NCI-H2081 (cell line): ENCODE data around the gene MME.
"Not testable (repeated sequence)": the region's sequence is repeated elsewhere in the genome, so short reads cannot be mapped to it uniquely, and the experiment has no call there.

ENCODE experiments used
- DNase-seq, 2 experiments: peaks; one replicate each; lab custom pipeline; 2025; lab: John Stamatoyannopoulos, UW

MME gene

GRCh38 chr3:155193868-155194267, 113.7 kb downstream of the MME start:
- no peak for DNase-seq

- no peak for DNase-seq
Measured at GRCh38 chr3:155194973-155195957, 115.1 kb downstream of the MME start.

- DNase-seq = no peak
Measured at GRCh38 chr3:155196131-155197021, 116.3 kb downstream of the MME start.

DNA sequence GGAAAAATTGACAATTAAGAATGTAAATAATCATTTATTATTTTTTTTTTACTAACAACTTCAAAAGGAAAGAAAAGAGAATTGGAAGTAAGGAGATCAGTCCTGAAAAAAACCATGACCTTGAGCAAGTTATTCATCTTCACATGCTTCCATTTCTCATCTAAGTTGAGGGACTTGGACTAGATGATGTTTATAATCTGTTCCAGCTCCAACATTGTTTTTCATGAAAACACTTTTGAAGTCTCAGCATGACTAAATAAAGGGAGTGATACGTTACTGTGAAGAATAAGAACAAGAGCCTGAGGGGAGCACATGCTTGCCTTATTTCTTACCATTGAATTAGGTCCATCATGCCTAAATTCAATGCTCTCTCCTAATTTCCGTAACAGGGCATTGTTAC, 117.7 kb downstream of the MME start:
- DNase-seq = no peak

DNA sequence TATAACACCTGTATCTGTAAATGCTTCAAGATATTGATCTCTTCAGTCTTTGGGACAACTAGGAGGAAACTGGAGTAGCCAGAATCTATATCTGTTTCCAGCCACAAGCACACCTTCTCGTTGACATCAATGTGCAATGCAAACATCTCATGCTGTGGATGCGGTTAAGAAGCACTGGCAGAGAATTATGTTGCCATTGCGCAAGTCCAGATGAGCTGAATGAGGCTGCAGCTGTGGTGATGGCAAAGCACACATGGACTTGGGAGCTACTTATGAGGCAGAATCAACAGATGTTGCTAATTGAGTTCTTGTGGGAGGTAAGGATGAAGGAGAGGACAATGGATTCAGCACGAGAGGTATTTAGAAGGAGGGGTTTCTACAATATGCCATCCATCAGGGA, 122.5 kb downstream of the MME start:
- DNase-seq = no peak

DNA sequence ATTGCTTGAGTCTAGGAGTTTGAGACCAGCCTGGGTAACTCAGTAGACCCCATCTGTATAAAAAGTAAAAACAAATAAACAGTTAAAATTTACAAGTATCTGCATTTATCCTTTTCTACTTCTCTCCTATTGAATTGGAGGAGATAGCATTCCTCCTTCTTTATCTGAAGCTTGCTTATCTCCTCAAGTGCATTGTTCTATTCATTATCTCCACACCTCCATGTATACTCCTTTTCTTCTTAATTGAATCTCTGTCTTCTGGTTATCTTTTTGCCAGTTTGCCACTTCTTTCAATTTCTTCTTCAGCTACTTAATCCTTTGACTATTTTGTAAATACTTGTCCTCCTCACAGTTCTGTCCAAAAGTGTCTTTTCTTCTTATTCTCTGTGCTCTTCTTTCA, 124.7 kb downstream of the MME start:
- no peak for DNase-seq

GRCh38 chr3:155208183-155208800, 128.2 kb downstream of the MME start:
- no peak for DNase-seq

- DNase-seq = no peak
Measured at GRCh38 chr3:155210736-155211135, 130.6 kb downstream of the MME start.

GRCh38 chr3:155211266-155211665, 131.1 kb downstream of the MME start:
- DNase-seq = no peak

DNA sequence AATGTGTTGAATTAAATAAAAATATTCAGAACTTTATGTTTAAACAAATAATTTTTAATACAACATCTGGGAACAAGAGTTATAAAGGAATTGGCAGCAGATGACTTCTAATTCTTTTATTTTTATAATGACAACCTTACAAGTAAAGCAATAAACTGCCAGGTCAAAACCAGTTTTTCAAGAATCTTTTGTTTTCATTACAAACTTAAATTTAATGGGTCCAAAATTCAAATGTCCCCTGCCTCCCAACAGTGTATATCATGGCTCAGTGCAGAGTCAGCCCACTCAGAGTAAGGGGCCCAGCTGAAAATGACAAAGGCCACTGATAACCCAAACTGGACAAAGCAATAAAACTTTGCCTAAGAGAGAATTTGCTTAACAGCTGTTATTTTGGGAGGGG, 131.8 kb downstream of the MME start:
- no peak for DNase-seq

- DNase-seq = not testable (repeated sequence)
Measured at GRCh38 chr3:155216007-155216406, 135.9 kb downstream of the MME start.

DNA sequence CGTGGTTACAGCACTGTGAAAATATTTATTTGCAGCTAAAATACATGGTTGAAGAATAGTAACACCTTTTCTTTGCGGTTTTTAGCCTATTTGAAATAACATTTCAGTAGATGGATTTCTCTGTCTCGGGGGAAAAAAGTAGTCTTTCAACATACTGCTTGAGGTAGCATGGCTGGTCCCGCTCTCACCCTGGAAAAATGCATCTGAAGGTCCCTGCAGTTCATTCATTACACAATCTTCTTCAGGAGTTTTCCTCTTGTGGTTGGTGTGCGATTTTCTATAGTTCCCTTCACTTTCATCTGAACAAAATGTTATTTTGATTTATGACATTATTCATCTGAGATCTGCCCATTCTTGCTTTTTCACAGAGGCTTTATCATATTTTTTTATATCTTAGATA, 137.5 kb downstream of the MME start:
- no peak for DNase-seq

DNA sequence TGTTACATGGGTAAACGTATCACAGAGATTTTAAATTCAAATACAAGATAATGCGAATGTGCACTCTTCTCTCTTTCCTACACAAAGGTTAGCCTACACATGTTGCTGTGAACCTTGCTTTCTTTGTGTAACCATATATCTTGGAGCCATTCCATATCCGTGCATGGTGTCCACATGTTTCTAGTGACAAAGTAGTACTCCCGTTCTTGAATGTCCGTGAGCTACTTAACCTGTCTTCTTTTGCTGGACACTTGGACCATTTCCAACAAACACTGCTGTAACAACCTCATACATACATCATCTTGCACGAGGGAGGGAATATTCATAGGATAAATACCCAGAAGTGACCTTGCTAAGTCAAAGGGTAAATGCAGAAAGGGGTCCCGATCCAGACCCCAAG, 138.3 kb downstream of the MME start:
- DNase-seq = no peak

- no peak for DNase-seq
Measured at GRCh38 chr3:155219106-155219505, 139.0 kb downstream of the MME start.

DNA sequence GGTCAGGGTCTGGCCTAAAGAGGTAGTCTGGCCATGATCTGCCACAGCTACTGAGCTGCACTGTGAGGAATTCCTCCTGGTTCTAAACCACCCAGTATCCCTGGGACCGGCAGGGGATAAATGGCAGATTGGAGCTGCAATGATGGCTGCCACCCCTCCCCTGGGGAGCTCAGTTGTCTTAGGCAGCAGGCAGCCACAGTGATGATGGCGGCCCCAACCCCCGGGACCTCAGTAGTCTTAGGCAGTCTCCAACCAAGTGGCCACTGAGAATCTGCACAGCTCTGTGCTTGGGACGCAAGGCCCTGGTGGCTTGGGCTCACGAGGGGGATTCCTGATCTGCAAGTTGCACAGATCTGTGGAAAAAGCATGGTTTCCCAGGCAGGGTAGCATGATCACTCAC, 145.3 kb downstream of the MME start:
- no peak for DNase-seq

GRCh38 chr3:155227141-155227540, 147.0 kb downstream of the MME start:
- no peak for DNase-seq

DNA sequence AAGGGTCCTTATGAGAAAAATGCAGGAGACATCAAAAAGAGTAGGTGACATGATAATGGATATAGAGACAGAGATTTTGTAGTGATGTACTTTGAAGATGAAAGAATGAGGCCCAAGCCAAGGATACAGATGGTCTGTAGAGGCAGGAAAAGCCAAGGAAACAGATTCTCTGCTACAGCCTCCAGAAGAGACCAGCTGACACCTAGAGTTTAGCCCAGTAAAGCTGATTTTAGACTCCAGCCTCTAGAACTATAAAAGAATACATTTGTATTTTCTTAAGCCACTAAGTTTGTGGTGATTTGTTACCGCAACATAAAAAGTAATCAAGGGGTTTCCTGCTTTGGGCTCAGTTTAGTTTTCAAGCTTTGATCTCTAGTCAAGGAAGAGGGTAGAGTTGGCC, 148.6 kb downstream of the MME start:
- no peak for DNase-seq

GRCh38 chr3:155229086-155229485, 149.0 kb downstream of the MME start:
- no peak for DNase-seq

- DNase-seq = no peak
Measured at GRCh38 chr3:155230382-155230781, 150.3 kb downstream of the MME start.

GRCh38 chr3:155231792-155232191, 151.7 kb downstream of the MME start:
- DNase-seq = no peak

DNA sequence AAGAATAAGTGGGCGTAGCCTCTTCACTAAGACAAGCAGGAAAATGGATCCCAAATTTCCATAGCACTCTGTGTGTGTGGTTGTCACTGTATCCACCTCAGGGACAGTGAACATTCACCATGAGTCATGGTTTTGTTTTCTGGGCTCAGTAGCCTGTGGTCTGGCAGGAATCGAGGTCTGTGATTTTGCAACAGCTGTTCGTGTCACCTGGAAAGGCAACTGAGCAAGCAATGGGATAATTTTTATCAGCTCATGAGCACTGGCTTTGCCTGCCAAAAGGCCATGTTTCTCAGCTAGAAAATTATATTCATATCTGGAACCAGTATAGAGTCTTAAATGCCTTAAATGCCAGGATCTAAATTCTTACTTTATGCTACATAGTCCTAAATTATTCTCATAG, 152.5 kb downstream of the MME start:
- DNase-seq = peak; percentile 34 to 65

GRCh38 chr3:155233213-155233612, 153.1 kb downstream of the MME start:
- DNase-seq = peak; percentile 32 to 61
